GM18858 (cell line): ENCODE data around the gene COQ8B.

Source experiments
- ATAC-seq: cut with Tn5 transposase; IDR thresholded peaks from one replicate; pipeline ENCODE4 v1.9.1; 2021; ENCODE audit not compliant: unreplicated experiment

COQ8B gene

DNA sequence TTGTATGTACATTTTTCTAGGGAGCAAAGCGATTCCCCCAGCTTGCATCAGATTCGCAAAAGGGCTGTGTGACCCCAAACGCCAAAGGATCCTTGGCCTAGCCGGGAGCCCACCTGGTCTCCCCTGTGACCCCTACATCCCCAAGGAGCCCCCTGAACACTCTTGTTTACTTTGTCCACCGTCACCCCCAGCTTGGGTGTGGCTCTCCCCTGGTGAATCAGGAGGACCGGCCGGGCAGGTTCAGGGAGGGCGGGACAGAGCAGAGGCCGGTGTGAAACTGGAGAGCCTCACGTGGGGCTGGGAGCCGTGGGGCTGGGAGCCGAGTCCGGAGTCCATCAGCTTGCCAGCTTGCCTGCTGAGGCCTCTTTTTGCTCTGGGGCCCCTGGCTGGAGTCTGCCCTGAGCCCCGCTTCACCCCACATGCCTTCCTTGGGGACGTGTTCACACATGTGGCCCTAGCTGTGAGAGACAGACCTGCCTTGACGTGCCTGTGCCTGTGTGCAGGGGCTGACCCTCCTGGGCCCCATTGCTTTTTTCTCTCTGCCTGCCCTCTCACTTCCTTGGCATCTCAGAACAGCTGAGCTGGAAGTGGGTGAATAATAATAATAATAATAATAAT lies 2.2 kb upstream of the COQ8B start:
- ATAC-seq: no peak

DNA sequence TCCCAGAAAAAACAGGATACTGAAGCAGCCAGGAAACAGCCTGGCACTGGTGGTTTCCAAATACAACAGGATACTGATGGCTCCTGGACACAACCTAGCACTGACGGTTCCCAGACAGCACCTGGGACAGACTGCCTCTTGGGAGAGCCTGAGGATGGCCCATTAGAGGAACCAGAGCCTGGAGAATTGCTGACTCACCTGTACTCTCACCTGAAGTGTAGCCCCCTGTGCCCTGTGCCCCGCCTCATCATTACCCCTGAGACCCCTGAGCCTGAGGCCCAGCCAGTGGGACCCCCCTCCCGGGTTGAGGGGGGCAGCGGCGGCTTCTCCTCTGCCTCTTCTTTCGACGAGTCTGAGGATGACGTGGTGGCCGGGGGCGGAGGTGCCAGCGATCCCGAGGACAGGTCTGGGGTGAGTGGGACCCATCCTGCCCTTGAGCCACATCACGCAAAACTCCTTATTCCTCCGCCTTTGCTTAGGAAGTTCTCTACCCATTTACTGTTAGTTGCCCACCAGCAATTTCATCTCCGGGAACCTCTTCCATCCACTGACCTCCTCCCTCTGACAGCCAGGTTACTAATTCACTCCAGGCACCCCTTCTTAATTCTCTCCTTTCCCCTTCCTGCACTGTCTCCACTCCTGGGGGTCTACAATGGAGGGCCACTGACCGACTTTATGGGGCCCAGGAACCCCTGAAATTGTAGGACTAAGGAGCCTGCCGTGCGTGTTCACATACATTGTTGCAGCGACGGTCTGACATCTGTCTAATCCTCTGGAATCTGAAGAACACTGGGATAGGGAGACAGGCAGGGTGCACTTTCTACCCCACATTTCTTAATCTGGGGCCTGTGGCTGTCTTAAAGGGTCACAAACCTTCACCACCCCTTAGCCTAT lies 1.4 kb upstream of the COQ8B start:
- ATAC-seq: no peak

DNA sequence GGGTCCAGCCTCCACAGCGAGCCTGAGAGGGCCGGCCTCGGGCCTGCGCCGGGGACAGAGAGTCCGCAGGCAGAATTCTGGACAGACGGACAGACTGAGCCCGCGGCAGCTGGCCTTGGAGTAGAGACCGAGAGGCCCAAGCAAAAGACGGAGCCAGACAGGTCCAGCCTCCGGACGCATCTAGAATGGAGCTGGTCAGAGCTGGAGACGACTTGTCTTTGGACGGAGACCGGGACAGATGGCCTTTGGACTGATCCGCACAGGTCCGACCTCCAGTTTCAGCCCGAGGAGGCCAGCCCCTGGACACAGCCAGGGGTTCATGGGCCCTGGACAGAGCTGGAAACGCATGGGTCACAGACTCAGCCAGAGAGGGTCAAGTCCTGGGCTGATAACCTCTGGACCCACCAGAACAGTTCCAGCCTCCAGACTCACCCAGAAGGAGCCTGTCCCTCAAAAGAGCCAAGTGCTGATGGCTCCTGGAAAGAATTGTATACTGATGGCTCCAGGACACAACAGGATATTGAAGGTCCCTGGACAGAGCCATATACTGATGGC lies 716 bp upstream of the COQ8B start:
- ATAC-seq: no peak

DNA sequence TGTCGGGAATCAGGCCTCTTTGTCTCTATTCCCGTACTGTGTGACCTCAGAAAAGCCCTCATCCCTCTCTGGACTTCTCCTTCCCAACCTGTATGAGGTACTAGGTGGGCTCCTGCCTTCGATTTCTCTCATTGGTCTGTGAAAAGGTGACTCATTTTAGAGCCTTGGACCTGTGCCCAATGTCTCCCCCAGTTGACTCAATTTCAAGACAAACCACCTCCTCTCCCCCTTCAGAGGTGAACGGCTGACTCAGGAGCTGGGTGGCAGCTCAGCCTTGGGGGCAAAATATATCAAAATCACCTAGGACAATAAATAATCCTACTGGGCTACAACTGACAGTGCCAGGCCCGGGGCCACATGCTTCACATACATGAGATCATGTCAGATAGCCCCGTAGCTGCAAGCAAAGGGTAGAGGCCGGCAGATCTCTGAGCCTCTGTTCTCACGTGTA lies 630 bp downstream of the COQ8B start:
- no peak for ATAC-seq

DNA sequence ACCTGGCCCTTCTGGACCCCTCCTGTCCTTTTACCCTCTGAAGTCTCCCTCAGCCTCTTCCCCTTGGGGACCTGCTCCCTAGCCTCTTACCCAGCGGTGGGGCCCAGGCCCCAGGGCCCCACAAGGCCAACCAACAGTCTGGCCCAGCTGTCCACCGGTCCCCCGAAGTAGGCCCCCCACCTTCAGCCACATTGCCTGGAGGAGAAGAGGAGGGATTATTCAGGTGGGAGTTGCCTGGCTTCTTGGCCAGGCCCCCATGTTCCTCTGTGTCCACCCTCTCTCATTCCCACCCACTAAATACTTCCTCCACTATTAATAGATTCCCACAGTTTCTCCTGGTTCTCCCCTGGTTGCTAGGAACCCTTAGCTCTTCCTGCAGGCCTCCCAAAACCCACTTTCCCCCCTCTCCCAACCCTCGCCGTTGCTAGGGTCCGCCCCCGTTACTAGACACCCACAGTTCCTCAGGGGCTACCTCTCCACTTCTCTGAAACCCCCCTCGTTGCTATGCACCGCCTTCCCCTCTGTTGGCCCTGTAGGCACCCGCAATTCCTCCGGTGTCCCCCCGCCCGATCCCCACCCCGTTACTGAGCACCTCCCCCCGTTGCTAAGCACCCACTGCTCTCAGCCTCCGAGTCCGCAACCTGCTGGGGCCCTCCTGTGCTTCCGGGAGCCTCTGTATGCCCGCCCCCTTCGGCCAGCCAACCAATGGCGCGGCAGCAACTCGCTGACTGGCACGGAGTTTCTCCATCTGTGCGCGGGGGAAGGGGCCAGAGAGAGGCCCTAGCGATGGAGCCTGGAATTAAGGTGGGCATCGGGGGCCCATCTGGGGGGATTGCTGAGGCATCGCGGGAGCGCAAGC lies 2.0 kb downstream of the COQ8B start:
- no peak for ATAC-seq

DNA sequence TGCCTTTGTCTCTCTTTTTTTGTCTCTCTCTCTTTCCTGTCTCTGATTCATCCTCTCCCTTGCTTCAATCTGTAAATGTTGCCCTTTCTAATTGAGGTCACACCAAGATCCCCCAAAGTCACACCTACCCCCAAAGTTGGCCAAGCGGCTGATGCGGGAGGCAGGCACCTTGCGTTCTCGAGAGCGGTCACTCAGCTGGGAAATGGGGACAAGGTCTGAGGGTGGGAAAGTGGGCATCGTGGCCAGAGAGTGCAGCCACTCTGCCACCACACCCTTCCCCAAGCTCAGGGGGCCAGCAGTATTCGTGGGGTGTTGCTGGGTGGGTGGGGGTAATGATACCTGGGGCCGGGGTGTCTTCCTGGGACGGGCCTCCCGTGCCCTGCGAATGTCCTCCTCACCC lies 2.7 kb downstream of the COQ8B start:
- ATAC-seq: no peak

DNA sequence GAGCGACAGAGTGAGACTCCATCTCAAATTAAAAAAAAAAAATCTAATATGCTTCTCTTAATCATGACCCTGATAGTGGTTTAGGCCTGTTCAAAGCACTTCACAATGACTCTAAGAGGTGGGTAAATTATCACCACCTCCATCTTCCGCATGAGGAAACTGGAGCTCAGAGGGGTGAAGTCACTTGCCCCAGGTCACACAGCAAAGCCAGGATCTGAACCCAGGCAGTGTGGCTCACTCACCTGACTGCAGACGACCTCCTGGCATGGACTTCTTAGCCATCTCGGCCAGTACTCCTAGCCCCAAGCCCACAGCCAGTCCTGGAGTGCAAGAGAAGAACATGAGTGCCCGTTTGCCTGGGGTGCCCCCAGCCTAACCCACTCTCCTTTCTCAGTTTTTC lies 6.9 kb downstream of the COQ8B start:
- no peak for ATAC-seq

DNA sequence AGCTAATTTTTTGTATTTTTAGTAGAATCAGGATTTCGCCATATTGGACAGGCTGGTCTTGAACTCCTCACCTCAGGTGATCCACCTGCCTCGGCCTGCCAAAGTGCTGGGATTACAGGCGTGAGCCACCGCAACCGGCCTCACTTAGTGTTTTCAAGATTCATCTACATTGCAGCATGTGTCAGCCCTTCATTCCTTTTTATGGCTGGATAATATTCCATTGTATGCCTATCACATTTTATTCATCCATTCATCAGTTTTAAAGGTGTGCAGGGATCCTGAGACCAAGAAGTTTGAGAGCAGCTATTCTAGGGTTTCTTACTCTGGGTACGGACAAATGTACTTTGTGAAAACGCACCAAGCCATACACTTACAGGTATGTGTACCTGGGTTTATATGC lies 9.1 kb downstream of the COQ8B start:
- ATAC-seq: no peak

DNA sequence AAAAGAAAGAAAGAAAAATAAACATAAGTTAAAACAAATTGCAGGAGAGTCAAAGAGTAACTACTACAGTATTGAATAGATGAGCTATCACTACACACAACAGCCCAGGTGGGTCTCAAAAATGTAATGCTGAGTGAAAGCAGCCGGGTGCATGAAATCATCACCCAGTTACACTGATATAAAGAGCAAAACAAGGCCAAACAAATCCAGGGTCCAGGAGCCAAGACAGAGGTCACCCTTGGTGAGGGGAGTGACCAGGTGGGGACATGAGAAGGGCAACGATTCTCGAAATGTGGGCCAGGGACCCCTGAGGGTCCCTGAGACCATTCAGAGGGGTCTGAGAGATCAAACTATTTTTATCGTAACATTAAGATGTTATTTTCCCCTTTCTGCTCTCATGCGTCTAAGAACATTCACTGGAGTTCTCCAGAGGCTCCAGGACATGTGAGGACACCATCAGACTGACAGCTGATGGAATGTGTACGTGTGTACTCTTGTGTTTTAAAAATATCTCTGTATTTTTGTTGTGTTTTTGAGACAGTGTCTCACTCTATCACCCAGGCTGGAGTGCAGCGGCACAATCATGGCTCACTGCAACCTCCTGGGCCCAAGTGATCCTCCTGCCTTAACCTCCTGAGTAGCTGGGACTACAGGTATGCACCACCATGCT lies 10.6 kb downstream of the COQ8B start:
- no peak for ATAC-seq

DNA sequence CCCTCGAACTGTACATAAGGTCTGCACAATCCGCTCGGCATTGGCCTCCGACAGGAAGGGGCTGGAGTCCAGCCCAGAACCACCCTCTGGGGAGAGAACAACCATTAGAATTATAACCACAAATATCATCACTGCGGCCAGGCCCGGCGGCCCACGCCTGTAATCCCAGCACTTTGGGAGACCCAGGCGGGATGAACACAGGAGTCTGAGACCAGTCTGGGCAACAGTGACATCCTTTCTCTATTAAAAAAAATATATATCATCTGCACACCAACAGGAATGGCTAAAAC lies 11.4 kb downstream of the COQ8B start:
- no peak for ATAC-seq

DNA sequence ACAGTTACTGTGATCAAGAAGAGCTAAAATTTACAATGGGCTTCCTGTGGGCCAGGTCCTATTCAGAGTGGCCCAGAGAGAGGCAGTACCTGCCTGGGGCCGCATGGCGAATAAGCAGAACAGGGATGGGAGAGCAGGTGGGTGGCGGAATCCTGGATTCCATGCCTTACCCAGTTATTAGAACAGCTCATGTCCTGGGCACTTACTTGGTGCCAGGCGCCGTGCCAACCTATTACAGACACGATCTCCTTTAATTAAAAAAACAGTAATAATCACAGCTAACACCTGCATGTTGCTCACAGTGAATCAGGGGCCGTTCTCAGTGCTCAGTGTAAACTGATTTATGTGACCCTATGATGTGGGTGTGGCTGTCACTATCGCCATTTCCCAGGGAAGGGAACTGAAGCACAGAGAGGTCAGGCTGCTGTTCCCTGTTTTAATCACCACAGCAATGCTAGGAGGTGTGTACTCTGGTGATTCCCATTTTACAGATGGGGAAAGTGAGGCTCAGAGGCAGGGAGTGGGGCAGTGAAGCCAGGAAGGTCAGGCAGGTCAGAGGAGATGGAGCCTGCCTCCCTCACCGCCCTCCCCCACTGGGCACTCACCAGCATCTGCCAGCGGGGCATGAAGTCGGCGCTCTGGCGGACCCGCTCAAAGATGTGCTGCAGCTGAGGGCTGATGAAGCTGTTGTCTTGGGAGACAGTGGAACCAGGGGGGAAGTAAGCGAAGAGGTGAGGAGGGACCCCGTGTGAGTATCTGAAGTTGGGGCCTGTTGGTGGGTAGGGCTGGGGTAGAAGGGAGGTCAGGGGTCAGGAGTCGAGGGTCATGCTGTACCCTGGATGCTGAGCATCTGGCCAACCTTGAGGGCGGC lies 12.0 kb downstream of the COQ8B start:
- ATAC-seq: no peak

DNA sequence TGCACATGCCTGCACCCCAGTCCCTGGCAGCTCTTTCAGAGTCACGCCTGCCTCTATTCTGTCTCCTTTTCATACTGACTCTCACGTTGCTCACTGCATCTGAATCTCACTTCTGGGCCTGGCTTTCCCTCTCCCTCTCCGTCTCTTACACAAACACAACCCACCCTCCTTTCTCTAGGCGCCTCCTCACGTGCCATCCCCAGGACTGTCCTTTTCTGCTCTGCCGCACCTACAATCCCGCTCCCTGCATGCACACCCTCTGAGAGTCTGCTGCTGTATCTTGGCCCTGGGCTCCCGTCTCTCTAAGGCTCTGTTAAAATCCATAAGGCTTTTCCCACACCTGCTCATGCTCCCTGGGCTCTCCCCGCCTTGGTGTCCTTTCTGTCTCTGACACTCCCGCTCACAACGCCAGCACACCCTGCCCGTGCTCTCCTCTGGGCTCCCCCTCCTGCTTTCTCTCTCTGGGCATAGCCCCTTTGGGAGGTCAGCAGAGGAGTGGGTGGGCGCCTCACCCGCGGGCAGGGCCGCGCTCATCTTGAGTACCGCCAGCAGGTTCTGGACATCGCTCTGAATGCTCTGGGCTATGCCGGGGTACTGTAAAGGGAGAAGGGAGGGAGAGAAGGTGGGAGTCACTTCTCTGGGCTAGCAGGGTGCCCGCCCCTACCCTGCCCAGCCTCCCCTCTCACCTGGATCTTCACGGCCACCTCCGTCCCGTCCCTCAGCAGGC lies 13.5 kb downstream of the COQ8B start:
- no peak for ATAC-seq

DNA sequence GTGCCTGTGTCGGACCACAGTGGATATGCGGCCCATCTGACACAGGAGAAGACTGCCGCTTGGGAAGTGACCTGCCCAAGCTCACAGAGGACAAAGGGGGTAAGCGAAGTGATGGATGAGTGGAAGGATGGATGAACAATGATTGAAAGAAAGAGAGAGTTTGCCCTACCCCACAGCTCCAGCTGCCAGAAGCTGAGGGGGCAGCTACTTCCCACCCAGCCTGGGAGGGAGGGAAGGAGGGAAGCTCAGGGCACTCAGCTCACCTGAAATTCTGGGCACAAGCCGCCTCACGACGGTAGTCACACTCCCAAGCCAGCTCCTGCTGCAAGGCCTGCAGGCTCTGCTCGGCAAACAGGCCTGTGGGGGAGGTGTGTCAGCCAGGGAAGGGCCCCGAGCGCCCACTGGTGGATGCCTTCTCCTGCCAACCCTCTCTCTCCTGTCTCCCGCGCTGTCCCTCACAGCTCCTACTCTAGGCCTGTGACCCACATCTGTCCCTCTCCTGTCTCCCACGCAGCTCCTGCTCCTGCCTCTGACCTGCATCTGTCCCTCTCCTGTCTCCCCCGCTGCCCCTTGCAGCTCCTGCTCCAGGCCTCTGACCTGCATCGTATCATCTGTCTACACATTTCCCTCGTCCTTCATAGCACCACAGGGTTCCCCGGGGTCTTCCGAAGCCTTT lies 14.2 kb downstream of the COQ8B start:
- ATAC-seq: no peak

DNA sequence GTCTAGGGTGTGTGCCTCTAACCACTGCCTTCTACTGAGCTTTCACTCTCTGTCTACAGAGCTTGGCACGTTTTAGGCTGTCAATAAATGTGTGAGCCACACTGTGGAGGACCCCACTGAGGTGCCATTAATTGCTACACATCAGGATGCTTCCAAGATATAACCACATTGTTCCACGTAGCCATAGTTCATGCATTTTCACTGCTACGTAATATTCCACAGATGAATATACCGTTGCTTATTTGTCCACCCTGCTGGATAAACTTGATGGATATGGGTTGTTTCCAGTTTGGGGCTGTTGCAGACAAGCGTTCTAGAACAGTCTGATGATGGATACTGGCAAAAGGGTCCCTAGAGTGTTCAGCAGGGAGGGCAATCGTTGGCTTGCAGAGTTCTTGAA lies 14.9 kb downstream of the COQ8B start:
- no peak for ATAC-seq

DNA sequence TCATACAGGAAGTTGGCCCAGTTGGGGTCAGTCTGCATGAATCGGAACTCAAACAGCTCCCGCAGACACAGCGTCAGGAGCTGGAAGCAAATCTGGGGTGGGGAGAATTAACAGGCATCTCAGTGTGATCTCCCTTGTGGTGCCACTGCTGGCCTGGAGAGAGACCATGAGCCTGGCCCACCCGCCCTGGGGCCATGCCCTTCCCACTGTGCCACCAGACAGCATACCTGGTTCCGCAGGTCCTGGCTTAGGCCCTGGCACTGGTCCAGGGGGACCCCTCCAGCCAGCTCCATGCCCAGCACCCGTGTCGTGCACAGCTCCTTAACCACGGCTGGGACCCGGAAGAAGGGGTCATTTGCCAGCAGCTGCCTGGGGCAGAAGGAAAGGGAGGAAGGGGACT lies 16.6 kb downstream of the COQ8B start:
- no peak for ATAC-seq

DNA sequence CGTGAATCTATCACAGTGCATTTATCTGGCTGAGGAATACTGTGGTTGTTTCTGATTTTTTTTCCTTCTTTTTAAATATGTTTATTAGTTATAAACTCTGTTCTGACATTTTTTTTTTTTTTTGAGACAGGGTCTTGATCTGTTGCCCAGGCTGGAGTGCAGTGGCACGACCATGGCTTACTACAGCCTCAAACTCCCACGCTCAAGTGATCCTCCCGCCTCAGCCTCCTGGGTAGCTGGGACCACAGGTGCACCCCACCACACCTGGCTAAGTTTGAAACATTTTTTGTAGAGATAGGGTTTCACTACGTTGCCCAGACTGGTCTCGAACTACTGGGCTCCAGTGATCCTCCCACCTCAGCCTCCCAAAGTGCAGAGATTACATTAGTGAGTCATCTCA lies 19.7 kb downstream of the COQ8B start:
- ATAC-seq: no peak

DNA sequence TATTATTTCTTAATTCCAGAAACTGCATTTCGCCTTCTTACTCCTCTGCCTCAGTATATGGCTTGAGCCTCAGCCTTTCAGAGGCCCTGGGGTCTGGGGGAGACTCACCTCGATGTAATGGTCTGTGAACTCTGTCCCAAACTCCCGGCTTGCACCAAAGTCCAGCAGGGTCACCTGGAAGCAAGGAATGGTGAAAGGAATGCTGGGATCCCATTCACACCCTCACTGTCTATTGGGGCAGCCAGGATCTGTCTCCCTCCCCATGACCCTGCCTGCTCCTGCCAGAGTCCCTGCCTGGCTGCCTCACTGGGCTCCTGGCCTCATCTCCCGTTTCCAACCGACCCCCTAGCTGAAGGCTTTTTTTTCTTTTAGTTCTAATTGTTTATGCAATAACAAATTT lies 20.8 kb downstream of the COQ8B start:
- ATAC-seq: no peak

DNA sequence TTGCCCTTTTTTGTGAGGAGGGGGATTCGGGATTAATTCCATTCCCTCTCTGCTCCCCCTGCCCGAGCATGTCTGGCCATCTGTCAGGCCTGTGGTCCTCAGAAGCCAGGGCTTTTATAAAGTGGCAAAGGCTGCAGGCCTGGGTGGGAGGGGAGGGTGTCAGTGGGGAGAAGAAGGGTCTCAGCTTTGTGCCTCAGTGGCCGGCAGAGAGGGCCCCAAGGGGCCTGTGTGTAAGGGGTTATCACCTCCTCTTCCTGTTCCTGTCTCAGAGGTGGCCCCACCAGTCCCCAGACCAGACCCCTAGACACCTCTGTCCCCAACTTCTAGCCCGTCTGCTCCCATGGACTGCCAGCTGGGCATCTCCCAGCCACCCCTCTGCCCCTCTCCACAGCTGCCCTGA lies 22.8 kb downstream of the COQ8B start:
- ATAC-seq: no peak
